SK-N-MC (cell line): ENCODE data around the gene TPH2.

Source experiments
- EZH2 ChIP-seq: fragments of 200-600 bp; sonication (generic); IDR thresholded peaks from one replicate; pipeline ENCODE4 v1.6.1; 2017; ENCODE audit warnings: antibody characterized with exemption
- FOXP2 ChIP-seq: optimal IDR thresholded peaks from 2 replicates; pipeline ENCODE3; 2011; ENCODE audit warnings: mild to moderate bottlenecking, moderate library complexity; ENCODE audit not compliant: insufficient read depth; ENCODE audit errors: extremely low read length, control extremely low read depth
- POLR2AphosphoS5 ChIP-seq: IDR thresholded peaks from 2 replicates; pipeline ENCODE4 v1.6.1; 2012; ENCODE audit warnings: mild to moderate bottlenecking, low read depth, low read length, borderline replicate concordance

DNA sequence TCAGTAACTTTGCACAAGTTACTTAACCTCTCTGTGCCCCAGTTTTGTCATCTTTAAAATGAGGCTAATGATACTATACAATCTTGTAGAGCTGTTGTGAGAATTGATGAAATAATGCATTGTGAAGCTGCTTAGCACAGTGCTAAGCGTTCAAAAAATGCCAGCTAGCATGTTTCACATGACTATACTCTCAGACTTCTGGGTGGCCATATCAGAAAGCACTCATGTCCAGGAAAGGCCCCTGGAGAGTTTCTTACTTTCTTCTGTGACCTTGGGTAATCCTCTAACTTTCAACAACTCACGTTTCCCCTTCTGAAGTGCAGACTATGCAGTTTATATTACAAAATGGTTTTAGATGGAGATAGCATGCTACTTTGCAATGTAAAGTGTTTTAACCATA lies 68.1 kb downstream of the TPH2 start:
- no peak for TF ChIP-seq POLR2AphosphoS5
- no peak for TF ChIP-seq EZH2
- no peak for TF ChIP-seq FOXP2
